ENCODE measurements around the gene LGALS7.
"Not testable (repeated sequence)": the region's sequence is repeated elsewhere in the genome, so short reads cannot be mapped to it uniquely, and the experiment has no call there.

The LGALS7 gene

DNA sequence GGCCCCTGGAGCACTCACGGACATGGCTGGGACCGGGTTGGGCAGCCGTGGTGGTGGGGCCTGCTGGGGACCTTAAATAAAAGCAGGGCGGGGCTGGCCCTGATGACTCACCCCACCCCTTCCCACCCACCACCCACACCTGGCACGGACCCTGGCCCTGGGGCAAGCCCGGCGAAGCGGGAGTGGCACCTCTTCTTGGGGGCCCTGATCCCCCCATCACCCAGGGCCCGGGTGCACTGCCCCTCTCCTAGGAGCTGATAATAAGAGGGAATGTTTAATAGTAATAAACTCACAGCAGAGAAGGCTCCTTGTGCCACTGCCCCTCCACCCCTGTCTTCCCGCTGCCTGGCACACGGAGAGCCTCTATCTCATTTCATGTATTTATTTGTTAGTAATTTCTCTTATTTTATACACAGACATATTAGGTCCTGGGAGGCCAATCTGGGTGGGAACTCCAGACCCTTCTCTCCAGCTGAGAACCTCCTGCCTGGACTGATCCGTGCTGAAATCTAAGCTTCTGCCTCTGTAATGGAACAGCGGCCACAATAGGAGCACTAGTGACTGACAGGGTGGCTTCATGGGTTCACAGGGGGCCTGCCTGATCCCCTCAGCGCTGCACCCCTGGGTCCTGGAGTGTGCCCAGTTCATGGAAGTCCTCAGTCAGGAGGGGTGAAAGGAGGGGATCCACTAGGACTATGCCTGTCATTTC is at the start of gene LGALS7:
TSS of gene LGALS7 (minus strand) at position 49 of the 709 bp plus-strand sequence. CDS start at position 24, 25 bp downstream.
- H3K4me1 ChIP-seq (ENCODE audit: low read depth, poor library complexity, severe bottlenecking) = no peaks in the 10 kb centered on the region
- no peaks in the 10 kb centered on the region for H3K36me3 ChIP-seq (ENCODE audit: insufficient read depth)
- no peak within 1 kb of the TSS for H2AFZ ChIP-seq (ENCODE audit: low read depth)
- no peak within 1 kb of the TSS for H3K4me2 ChIP-seq
- no peak within 1 kb of the TSS for H3K9ac ChIP-seq
- H3K27ac ChIP-seq = no peak within 1 kb of the TSS
- no peak within 1 kb of the TSS for H3K4me3 ChIP-seq (IDR thresholded peaks at IDR 0.05; ENCODE audit: insufficient read depth, low read depth, low read length)
- no peaks in the 10 kb centered on the region for H4K20me1 ChIP-seq (ENCODE audit: insufficient read depth)
- 0 out of 2 replicates have a peak, but pooled peaks cover 2% of the 10 kb centered on the region for H3K27me3 ChIP-seq (ENCODE audit: insufficient read depth, low read depth)
- H3K79me2 ChIP-seq (ENCODE audit: insufficient read depth, low read depth) = no peaks in the 10 kb centered on the region
- TF ChIP-seq, protein P1, sequence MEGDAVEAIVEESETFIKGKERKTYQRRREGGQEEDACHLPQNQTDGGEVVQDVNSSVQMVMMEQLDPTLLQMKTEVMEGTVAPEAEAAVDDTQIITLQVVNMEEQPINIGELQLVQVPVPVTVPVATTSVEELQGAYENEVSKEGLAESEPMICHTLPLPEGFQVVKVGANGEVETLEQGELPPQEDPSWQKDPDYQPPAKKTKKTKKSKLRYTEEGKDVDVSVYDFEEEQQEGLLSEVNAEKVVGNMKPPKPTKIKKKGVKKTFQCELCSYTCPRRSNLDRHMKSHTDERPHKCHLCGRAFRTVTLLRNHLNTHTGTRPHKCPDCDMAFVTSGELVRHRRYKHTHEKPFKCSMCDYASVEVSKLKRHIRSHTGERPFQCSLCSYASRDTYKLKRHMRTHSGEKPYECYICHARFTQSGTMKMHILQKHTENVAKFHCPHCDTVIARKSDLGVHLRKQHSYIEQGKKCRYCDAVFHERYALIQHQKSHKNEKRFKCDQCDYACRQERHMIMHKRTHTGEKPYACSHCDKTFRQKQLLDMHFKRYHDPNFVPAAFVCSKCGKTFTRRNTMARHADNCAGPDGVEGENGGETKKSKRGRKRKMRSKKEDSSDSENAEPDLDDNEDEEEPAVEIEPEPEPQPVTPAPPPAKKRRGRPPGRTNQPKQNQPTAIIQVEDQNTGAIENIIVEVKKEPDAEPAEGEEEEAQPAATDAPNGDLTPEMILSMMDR (conservative IDR thresholded peaks at IDR 0.05; ENCODE audit: low read depth, low read length) = no peak

DNA sequence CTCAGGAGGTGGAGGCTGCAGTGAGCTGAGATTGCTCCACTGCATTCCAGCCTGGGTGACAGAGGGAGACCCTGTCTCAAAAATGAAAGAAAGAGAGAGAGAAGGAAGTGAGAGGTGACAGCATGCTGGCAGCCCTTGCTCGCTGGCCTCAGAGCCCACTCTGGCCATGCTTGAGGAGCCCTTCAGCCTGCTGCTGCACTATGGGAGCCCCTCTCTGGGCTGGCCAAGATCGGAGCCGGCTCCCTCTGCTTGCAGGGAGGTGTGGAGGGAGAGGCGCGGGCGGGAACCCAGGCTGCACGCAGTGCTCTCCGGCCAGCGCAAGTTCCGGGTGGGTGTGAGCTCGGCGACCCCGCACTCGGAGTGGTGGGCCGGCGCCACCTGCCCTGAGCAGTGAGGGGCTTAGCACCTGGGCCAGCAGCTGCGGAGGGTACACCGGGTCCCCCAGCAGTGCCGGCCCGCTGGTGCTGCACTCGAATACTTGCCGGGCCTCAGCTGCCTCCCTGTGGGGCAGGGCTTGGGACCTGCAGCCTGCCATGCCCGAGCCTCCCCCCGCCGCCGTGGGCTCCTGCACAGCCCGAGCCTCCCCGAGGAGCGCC is 48.0 kb upstream of the LGALS7 start:
- not testable (repeated sequence) for H3K27ac ChIP-seq; H3K4me1 ChIP-seq (ENCODE audit: low read depth, poor library complexity, severe bottlenecking); H3K27me3 ChIP-seq (ENCODE audit: insufficient read depth, low read depth); H3K36me3 ChIP-seq (ENCODE audit: insufficient read depth); H3K9ac ChIP-seq; H2AFZ ChIP-seq (ENCODE audit: low read depth); H3K4me2 ChIP-seq; H3K79me2 ChIP-seq (ENCODE audit: insufficient read depth, low read depth); H4K20me1 ChIP-seq (ENCODE audit: insufficient read depth); H3K4me3 ChIP-seq (IDR thresholded peaks at IDR 0.05; ENCODE audit: insufficient read depth, low read depth, low read length)

DNA sequence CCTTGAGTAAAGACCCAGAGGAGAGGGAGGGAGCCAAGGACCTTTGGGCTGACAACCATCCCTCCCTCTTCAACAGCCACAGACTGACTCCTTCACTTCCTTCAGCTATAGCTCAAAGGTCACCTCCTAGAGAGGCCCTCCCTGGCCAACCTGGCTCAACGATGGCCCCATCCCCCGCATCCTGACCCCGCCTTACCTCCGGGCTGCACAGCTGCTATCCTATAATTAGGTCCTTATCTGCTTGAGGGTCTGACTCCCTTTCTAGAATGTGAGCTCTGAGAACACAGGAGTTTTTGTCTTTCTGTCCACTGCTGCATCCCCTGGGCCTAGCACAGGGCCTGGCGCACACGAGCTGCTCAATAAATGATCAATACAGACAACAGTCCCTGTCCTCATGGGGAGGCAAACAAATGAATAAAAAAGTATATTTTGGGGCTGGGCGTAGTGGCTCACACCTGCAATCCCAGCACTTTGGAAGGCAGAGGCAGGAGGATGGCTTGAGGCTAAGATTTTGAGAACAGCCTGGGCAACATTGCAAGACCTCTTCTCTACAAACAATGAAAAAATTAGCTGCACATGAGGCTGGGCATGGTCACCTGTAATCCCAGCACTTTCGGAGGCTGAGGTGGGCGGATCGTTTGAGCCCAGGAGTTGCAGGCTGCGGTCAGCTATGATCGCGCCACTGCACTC is 46.1 kb upstream of the LGALS7 start:
- Histone ChIP-seq H3K36me3 (ENCODE audit: insufficient read depth) (no peaks in the 10 kb centered on the region), H3K9ac (no peak overlapping the region), H3K27me3 (ENCODE audit: insufficient read depth, low read depth) (no peaks in the 10 kb centered on the region), H3K4me3 (IDR thresholded peaks at IDR 0.05; ENCODE audit: insufficient read depth, low read depth, low read length) (no peak overlapping the region), H2AFZ (ENCODE audit: low read depth) (no peak overlapping the region), H4K20me1 (ENCODE audit: insufficient read depth) (no peaks in the 10 kb centered on the region), H3K79me2 (ENCODE audit: insufficient read depth, low read depth) (no peaks in the 10 kb centered on the region), H3K4me1 (ENCODE audit: low read depth, poor library complexity, severe bottlenecking) (no peaks in the 10 kb centered on the region), H3K4me2 (no peak overlapping the region), H3K27ac (no peak overlapping the region)
- TF ChIP-seq, protein P1 (conservative IDR thresholded peaks at IDR 0.05; ENCODE audit: low read depth, low read length) = no peak

DNA sequence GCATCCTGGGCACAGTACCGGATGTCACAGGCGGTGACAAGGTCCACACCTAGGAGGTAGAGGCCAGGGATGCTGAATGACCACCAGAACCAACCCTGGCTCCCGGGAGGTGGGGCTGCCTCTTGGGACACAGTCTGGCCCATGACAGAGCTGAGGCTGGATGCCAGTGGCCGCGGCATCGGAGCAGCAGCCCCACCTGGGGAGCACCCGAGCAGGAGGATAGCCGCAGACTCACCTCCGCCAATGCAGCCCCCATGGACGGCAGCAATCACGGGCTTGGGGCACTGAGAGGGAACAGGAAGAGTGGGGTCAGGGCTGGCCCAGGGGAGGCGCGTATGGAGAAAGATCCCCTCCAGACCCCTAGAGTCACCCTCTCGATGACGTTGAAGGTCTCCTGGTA is 43.8 kb upstream of the LGALS7 start:
- H4K20me1 ChIP-seq (ENCODE audit: insufficient read depth) = no peaks in the 10 kb centered on the region
- H3K4me2 ChIP-seq = no peak overlapping the region
- no peak overlapping the region for H3K9ac ChIP-seq
- H2AFZ ChIP-seq (ENCODE audit: low read depth) = no peak overlapping the region
- no peaks in the 10 kb centered on the region for H3K79me2 ChIP-seq (ENCODE audit: insufficient read depth, low read depth)
- no peak overlapping the region for H3K4me3 ChIP-seq (IDR thresholded peaks at IDR 0.05; ENCODE audit: insufficient read depth, low read depth, low read length)
- no peaks in the 10 kb centered on the region for H3K36me3 ChIP-seq (ENCODE audit: insufficient read depth)
- TF ChIP-seq, protein P1 (conservative IDR thresholded peaks at IDR 0.05; ENCODE audit: low read depth, low read length) = no peak
- H3K4me1 ChIP-seq (ENCODE audit: low read depth, poor library complexity, severe bottlenecking) = no peaks in the 10 kb centered on the region
- no peak overlapping the region for H3K27ac ChIP-seq
- H3K27me3 ChIP-seq (ENCODE audit: insufficient read depth, low read depth) = no peaks in the 10 kb centered on the region
